GM23248 (cell line): ENCODE data around the gene PITHD1. TPM values are rescaled to one million over a fixed set of nuclear protein-coding genes. Genes with fewer than 3 reads are reported as not detected.
A peak's percentile ranks its signal among the peaks of the same experiment; 100 is the strongest.

Experiments
- DNase-seq: peaks from one replicate; pipeline ENCODE4 v3.0.0-alpha.2; 2015
- H2AFZ ChIP-seq: fragments of 200-600 bp; sonication (generic); 2 replicates; pipeline ENCODE4 v1.6.1; 2016; ENCODE audit warnings: antibody characterized with exemption
- H3F3A ChIP-seq: fragments of 200-600 bp; sonication (generic); 2 replicates; pipeline ENCODE4 v1.6.1; 2016; ENCODE audit warnings: mild to moderate bottlenecking, antibody characterized with exemption, mixed run types; ENCODE audit not compliant: insufficient read depth
- H3K27ac ChIP-seq: fragments of 200-600 bp; sonication (generic); 2 replicates; pipeline ENCODE4 v1.5.1; 2016; ENCODE audit warnings: mild to moderate bottlenecking
- H3K27me3 ChIP-seq: fragments of 200-600 bp; sonication (generic); replicated peaks from 2 replicates; pipeline ENCODE4 v1.6.1; 2016; ENCODE audit warnings: mild to moderate bottlenecking; ENCODE audit not compliant: insufficient read depth
- H3K36me3 ChIP-seq: fragments of 200-600 bp; sonication (generic); 2 replicates; pipeline ENCODE4 v1.6.1; 2016; ENCODE audit warnings: low read depth, mild to moderate bottlenecking
- H3K4me1 ChIP-seq: fragments of 200-600 bp; sonication (generic); 2 replicates; pipeline ENCODE4 v1.6.1; 2016; ENCODE audit warnings: mild to moderate bottlenecking; ENCODE audit not compliant: insufficient read depth
- H3K4me2 ChIP-seq: fragments of 200-600 bp; sonication (generic); one replicate; pipeline ENCODE4 v1.6.1; 2016; ENCODE audit warnings: mild to moderate bottlenecking; ENCODE audit not compliant: unreplicated experiment
- H3K4me3 ChIP-seq: fragments of 200-600 bp; sonication (generic); 2 replicates; pipeline ENCODE4 v1.5.1; 2016; ENCODE audit warnings: mild to moderate bottlenecking
- H3K79me2 ChIP-seq: fragments of 200-600 bp; sonication (generic); 2 replicates; pipeline ENCODE4 v1.6.1; 2016; ENCODE audit warnings: mild to moderate bottlenecking; ENCODE audit not compliant: insufficient read depth
- H3K9ac ChIP-seq: fragments of 200-600 bp; sonication (generic); 2 replicates; pipeline ENCODE4 v1.6.1; 2016; ENCODE audit warnings: mild to moderate bottlenecking
- H3K9me2 ChIP-seq: fragments of 200-600 bp; sonication (generic); 2 replicates; pipeline ENCODE4 v1.6.1; 2016; ENCODE audit warnings: mixed run types, mild to moderate bottlenecking, moderate library complexity; ENCODE audit not compliant: insufficient read depth
- H3K9me3 ChIP-seq: fragments of 200-600 bp; sonication (generic); one replicate; pipeline ENCODE4 v1.6.1; 2017; ENCODE audit warnings: low read depth
- H4K20me1 ChIP-seq: fragments of 200-600 bp; sonication (generic); 2 replicates; pipeline ENCODE4 v1.6.0; 2016; ENCODE audit not compliant: insufficient read depth
- EZH2 ChIP-seq: fragments of 200-600 bp; sonication (generic); IDR thresholded peaks from 2 replicates; pipeline ENCODE4 v1.6.1; 2018; ENCODE audit warnings: antibody characterized with exemption, mild to moderate bottlenecking; ENCODE audit not compliant: insufficient read depth, poor library complexity, severe bottlenecking
- EZH2phosphoT487 ChIP-seq: fragments of 200-600 bp; sonication (generic); IDR thresholded peaks from 2 replicates; pipeline ENCODE4 v1.6.1; 2018; ENCODE audit warnings: antibody characterized with exemption, moderate library complexity, mild to moderate bottlenecking, low read depth; ENCODE audit not compliant: insufficient read depth
- WGBS, 2 experiments: methylation state at CpG; one replicate each; pipeline ENCODE4 v1.1.6; 2015 to 2017; ENCODE audit warnings: low lambda C conversion rate in 2 of 2, low coverage in 1 of 2; ENCODE audit errors: missing lambda C conversion rate in 2 of 2; 5-methylcytosine and 5-hydroxymethylcytosine counted together
- in situ Hi-C: fragments of 300-500 bp; cut with MboI; formaldehyde crosslinking; loops from 2 replicates; pipeline ENCODE4 v1.15.0; 2020
- polyA plus RNA-seq: library from polyadenylated mRNA; unstranded; fragments of >200 nt; fragmentation: Nextera tagmentation; extraction: Ambion mirVana; gene quantifications from 2 replicates; pipeline ENCODE4 v1.2.1, GENCODE V29; 2016
- total RNA-seq: library from RNA; depleted of rRNA; stranded (reverse); fragments of >200 nt; shearing (Covaris generic); gene quantifications from 2 replicates; pipeline ENCODE4 v1.2.3, GENCODE V29; 2014

Gene PITHD1
- total and polyA plus RNA-seq, 2 experiments from 2014 or later = 38.4 to 51.0 TPM

- Histone ChIP-seq H4K20me1 (0 out of 2 replicates have a peak, but pooled peaks cover 3% of the 10 kb centered on the region), H3K27me3 (no peaks in the 10 kb centered on the region), H3K79me2 (peaks cover 80% of the 10 kb centered on the region), H3K9me2 (no peaks in the 10 kb centered on the region), H2AFZ (no peak overlapping the region), H3K27ac (peak overlapping the region; percentile 16; the same call in 1 of the 2 replicates), H3K4me3 (no peak overlapping the region), H3F3A (peaks cover 4% of the 10 kb centered on the region; the same call in 1 of the 2 replicates), H3K9me3 (no peaks in the 10 kb centered on the region), H3K4me2 (no peak overlapping the region), H3K36me3 (peaks cover 92% of the 10 kb centered on the region), H3K4me1 (no peaks in the 10 kb centered on the region), H3K9ac (no peak overlapping the region)
- DNase-seq = peak; percentile 76
- no peak for TF ChIP-seq EZH2phosphoT487
- no peak for TF ChIP-seq EZH2
- WGBS, 2 experiments = 91 to 97% methylated on average over 3 of the region's 3 CpGs
- in situ Hi-C loops = no loop called here
These were observed 21.5 kb upstream of the PITHD1 start for GRCh38 chr1:23756676-23757075.

GRCh38 chr1:23757812-23758211 is 20.4 kb upstream of the PITHD1 start:
- no peak overlapping the region for H2AFZ ChIP-seq
- WGBS, 2 experiments = 83 to 100% methylated on average over 1 of the region's 1 CpG
- no peak overlapping the region for H3K9ac ChIP-seq
- 0 out of 2 replicates have a peak, but pooled peaks cover 3% of the 10 kb centered on the region for H4K20me1 ChIP-seq
- peaks cover 80% of the 10 kb centered on the region for H3K79me2 ChIP-seq
- no peak overlapping the region for H3K27ac ChIP-seq
- in situ Hi-C loops = no loop called here
- H3F3A ChIP-seq = peaks cover 12% of the 10 kb centered on the region
- no peak for DNase-seq
- no peaks in the 10 kb centered on the region for H3K27me3 ChIP-seq
- no peaks in the 10 kb centered on the region for H3K9me3 ChIP-seq
- no peaks in the 10 kb centered on the region for H3K9me2 ChIP-seq
- no peak overlapping the region for H3K4me3 ChIP-seq
- peaks cover 91% of the 10 kb centered on the region for H3K36me3 ChIP-seq
- TF ChIP-seq EZH2phosphoT487 (no peak), EZH2 (no peak)
- no peak overlapping the region for H3K4me2 ChIP-seq
- H3K4me1 ChIP-seq = no peaks in the 10 kb centered on the region

- WGBS, 2 experiments = 22 to 29% methylated on average over 4 of the region's 4 CpGs
- in situ Hi-C loops = no loop called here
- no peak overlapping the region for H3K9ac ChIP-seq
- no peak overlapping the region for H3K4me3 ChIP-seq
- DNase-seq = no peak
- no peaks in the 10 kb centered on the region for H3K4me1 ChIP-seq
- H3K4me2 ChIP-seq = no peak overlapping the region
- H3K79me2 ChIP-seq = peaks cover 66% of the 10 kb centered on the region
- peaks cover 20% of the 10 kb centered on the region for H3F3A ChIP-seq
- H3K27me3 ChIP-seq = no peaks in the 10 kb centered on the region
- no peak for TF ChIP-seq EZH2phosphoT487
- TF ChIP-seq EZH2 = no peak
- no peak overlapping the region for H3K27ac ChIP-seq
- H2AFZ ChIP-seq = no peak overlapping the region
- H3K36me3 ChIP-seq = peaks cover 76% of the 10 kb centered on the region
- no peaks in the 10 kb centered on the region for H3K9me3 ChIP-seq
- no peaks in the 10 kb centered on the region for H3K9me2 ChIP-seq
- H4K20me1 ChIP-seq = no peaks in the 10 kb centered on the region
These were observed 18.9 kb upstream of the PITHD1 start for GRCh38 chr1:23759277-23759676.

GRCh38 chr1:23763041-23763577 is 15.1 kb upstream of the PITHD1 start:
- no peak overlapping the region for H3K4me3 ChIP-seq
- H3K9ac ChIP-seq = no peak overlapping the region
- peaks cover 20% of the 10 kb centered on the region for H3F3A ChIP-seq
- peak; percentile 29 for DNase-seq
- no peaks in the 10 kb centered on the region for H3K4me1 ChIP-seq
- H3K9me2 ChIP-seq = no peaks in the 10 kb centered on the region
- 35 to 44% methylated on average over 7 of the region's 7 CpGs for WGBS, 2 experiments
- no peak overlapping the region for H2AFZ ChIP-seq
- no peaks in the 10 kb centered on the region for H3K9me3 ChIP-seq
- TF ChIP-seq EZH2 = no peak
- no peak for TF ChIP-seq EZH2phosphoT487
- no peaks in the 10 kb centered on the region for H3K27me3 ChIP-seq
- H3K36me3 ChIP-seq = peaks cover 42% of the 10 kb centered on the region
- H4K20me1 ChIP-seq = no peaks in the 10 kb centered on the region
- peaks cover 32% of the 10 kb centered on the region for H3K79me2 ChIP-seq
- no peak overlapping the region for H3K27ac ChIP-seq
- in situ Hi-C loops = no loop called here
- H3K4me2 ChIP-seq = no peak overlapping the region
